HG02885 (cell line): ENCODE measurements around the gene KIFAP3.

Source experiments
- ATAC-seq: cut with Tn5 transposase; IDR thresholded peaks from one replicate; pipeline ENCODE4 v1.9.1; 2021; ENCODE audit warnings: mild to moderate bottlenecking; ENCODE audit not compliant: unreplicated experiment, poor library complexity

KIFAP3 gene

GRCh38 chr1:169999331-169999741, 75.2 kb downstream of the KIFAP3 start:
- no peak for ATAC-seq

GRCh38 chr1:169995993-169996392, 78.5 kb downstream of the KIFAP3 start:
- no peak for ATAC-seq

- no peak for ATAC-seq
These were observed 85.2 kb downstream of the KIFAP3 start for GRCh38 chr1:169989246-169989645.

GRCh38 chr1:169985757-169986156, 88.7 kb downstream of the KIFAP3 start:
- ATAC-seq, result no peak

- no peak for ATAC-seq
These were observed 100.4 kb downstream of the KIFAP3 start for GRCh38 chr1:169974067-169974466.

- ATAC-seq, result no peak
These were observed 104.4 kb downstream of the KIFAP3 start for GRCh38 chr1:169970114-169970513.

GRCh38 chr1:169968174-169968573, 106.3 kb downstream of the KIFAP3 start:
- no peak for ATAC-seq

GRCh38 chr1:169964206-169964605, 110.3 kb downstream of the KIFAP3 start:
- ATAC-seq, result no peak

GRCh38 chr1:169959686-169960085, 114.8 kb downstream of the KIFAP3 start:
- ATAC-seq, result no peak

- ATAC-seq, result no peak
These were observed 115.5 kb downstream of the KIFAP3 start for GRCh38 chr1:169958987-169959386.

GRCh38 chr1:169957884-169958283, 116.6 kb downstream of the KIFAP3 start:
- ATAC-seq, result no peak

GRCh38 chr1:169951108-169951507, 123.4 kb downstream of the KIFAP3 start:
- no peak for ATAC-seq

- ATAC-seq, result no peak
These were observed 125.4 kb downstream of the KIFAP3 start for GRCh38 chr1:169949139-169949538.

GRCh38 chr1:169946206-169946605, 128.3 kb downstream of the KIFAP3 start:
- no peak for ATAC-seq

- no peak for ATAC-seq
These were observed 129.3 kb downstream of the KIFAP3 start for GRCh38 chr1:169945181-169945580.

GRCh38 chr1:169944621-169945020, 129.9 kb downstream of the KIFAP3 start:
- ATAC-seq, result no peak

GRCh38 chr1:169943963-169944526, 130.4 kb downstream of the KIFAP3 start:
- no peak for ATAC-seq

GRCh38 chr1:169941982-169942830, 132.3 kb downstream of the KIFAP3 start:
- ATAC-seq, result no peak

GRCh38 chr1:169933984-169934725, 140.3 kb downstream of the KIFAP3 start:
- no peak for ATAC-seq

- no peak for ATAC-seq
These were observed 142.7 kb downstream of the KIFAP3 start for GRCh38 chr1:169931795-169932231.

- ATAC-seq, result no peak
These were observed 145.3 kb downstream of the KIFAP3 start for GRCh38 chr1:169929210-169929526.
